GM18526 (cell line): ENCODE measurements around the gene CFAP126.

Experiments used
- POLR2A ChIP-seq: IDR thresholded peaks from 3 replicates; pipeline ENCODE4 v1.6.1; 2011; ENCODE audit not compliant: insufficient read length; ENCODE audit errors: extremely low read depth

CFAP126 gene, protein sequence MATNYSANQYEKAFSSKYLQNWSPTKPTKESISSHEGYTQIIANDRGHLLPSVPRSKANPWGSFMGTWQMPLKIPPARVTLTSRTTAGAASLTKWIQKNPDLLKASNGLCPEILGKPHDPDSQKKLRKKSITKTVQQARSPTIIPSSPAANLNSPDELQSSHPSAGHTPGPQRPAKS

DNA sequence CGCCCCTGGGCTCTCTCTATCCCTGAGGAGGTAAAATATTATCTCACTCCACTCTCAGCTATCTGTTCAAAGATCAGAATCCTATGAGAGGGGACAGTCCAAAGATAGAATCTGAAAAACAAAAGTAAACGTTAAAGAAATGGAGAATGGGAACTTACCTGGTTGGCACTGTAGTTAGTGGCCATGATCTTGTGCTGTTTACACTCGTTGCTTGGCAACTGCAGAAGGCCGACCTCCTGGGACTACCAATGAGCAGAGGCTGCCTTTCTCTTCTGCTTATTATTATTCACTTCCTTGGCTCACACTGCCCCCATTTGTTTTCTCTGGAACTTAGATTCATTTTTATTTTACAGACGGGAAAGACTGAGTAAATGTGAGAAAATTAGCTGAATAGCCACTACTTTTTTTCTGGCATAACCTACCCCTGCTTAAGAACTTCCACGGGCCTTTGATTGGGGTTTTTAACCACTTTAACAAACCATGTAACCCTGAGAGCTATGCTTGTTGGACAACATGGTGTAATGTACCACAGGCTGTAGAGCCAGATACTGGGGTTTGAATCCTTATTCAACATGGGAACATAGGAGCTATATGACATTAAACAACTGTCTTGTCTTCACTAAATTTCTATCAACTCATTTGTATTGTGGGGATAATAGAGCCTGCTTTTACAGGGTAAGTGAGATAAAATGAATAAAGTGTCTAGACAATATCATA, at the start of gene CFAP126:
CFAP126 (minus strand) TSS at position 193 of the 717 bp plus-strand sequence; CDS start at position 185, 8 bp downstream.
- no peak for TF ChIP-seq POLR2A

DNA sequence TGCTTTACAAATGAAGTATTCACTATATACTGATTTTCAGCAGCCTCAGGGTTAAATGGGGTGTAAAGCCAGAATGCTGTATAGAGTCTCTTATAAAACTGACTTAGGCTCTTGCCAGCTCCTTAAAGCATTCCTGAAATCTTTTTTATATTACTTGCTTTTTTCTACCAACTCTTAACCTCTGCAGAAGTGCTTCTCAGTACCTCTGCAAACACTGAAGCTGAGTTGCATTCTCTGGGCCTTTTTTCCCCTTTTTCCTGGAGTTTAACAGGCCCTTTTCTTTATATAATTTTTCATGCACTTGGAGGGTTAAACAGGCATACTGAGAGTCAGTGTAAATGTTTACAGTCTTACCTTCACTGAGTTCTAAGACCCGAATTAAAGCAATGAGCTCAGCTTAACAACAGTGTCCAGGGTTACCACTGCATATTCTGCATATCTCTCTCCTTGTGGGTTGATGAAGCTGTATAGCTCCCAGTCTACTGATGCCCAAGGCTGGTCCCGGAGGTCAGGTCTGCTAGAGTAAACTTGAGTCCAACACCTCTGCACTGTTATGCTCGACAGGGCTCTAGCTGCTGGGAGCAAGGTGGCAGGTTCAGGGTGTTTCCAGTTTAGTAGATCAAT, 40.9 kb upstream of the CFAP126 start:
- TF ChIP-seq POLR2A, result no peak

DNA sequence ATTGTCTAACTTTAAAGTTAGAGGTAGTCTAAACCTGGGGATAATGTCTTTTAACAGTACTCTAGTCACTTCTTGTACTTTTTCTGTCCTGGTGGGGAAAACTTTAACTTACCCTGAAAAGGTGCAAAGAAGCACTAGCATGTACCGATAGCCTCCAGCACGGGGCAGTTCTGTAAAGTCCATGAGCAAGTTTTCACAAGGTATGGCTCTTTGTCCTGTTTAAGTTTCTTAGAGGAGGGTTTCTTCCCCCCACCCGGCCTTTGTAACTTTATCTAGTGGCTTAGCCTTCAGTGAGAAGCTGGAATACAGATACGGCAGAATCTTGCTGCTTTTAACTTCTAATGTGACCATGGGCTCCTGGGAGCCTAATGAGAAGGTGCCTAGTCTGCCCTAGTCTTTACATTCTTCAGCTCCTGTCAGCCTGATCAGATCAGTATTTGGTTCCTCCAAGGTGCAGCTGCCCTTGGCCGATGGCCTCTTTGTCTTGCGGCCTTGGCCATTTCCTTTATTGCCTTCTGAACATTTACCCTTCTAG, 39.8 kb upstream of the CFAP126 start:
- TF ChIP-seq POLR2A, result no peak

DNA sequence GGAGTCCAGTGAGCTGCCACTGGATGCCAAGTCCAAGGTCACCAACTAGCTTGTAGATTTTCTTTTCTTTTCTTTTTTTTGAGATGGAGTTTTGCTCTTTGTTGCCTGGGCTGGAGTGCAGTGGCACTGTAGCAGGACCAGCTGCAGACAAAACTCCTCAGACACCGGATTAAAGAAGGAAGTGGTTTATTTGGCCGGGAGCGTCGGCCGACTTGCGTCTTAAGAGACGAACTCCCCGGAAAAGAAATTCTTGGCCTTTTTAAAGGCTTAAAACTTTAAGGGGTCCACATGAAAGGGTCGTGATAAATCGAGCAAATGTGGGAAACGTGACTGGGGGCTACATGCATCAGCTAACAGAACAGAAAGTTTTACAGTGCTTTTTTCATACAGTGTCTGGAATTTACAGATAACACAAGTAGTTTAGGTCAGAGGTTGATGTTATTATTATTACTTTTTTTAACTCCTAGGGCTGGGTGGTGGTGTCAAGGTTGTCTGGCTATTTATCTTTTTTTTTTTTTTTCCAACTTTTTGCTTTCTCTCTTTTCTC, 36.4 kb upstream of the CFAP126 start:
- no peak for TF ChIP-seq POLR2A

DNA sequence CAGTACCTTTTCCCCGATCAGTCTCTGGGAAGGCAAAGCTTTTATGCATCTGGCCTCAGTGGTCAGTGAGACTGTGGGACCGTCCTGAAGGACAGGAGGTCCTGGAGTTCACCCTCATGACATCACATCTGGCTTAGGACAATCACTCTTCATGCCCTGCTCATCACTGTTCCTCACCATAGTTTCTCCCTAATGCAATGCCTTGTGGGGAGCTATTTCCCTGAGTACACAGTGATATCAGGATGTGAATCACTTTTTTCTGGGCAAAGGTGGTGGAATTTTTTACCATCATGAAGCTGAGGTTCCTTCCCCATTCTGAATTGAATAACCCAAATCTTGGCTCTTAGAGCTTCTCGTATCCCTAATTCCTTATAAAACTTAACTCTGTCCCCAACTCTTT, 34.8 kb upstream of the CFAP126 start:
- no peak for TF ChIP-seq POLR2A

DNA sequence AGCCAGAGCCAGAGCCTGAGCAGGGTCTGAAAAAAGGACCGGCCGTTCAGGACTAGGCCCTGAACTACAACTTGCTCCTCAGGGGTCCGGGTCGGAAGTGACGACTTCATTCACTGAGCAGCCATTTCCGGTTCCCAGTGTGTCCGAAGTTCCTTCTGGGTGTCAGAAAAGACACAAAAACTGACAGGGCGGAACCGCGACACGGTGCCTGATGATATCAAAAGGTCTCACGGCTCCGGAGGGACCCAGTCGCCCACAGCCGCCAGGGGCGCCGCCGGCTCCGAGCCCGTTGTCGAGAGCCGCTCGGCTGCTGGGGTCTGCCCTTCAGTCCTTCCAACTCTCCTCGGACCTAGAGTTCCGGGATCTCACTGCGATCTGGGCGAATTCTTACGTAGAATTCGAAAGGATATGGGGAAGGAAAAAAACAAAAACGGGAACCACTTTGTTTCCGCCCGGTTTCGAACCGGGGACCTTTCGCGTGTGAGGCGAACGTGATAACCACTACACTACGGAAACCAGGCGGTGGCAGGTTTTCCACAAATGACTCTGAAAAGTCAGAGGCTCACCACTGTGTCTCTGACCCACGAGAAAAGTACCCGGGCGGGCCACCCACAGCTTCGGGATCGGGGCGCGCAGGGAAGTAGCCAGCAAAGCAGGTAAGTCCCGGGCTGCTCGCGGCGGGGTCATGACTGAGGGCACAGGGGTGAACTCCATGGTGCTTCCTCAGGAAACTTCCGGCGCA, 31.8 kb upstream of the CFAP126 start:
- peak; percentile 81 for TF ChIP-seq POLR2A

DNA sequence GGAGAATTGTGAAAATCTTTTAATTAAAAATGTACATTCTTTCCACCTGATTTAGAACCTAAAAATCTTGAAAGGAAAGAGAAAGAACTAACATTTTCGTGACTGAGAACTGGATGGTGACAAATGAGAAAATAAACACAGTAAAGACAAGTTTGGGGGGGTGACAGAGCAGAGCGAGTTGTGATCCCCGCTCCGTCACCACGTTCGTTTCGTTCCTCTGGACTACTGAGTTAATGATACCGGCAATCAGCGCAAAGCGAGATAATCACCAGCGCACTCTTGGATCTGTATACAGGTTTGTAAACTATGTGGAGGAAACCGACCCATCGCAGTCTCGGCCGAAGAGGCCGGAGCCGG, 31.2 kb upstream of the CFAP126 start:
- TF ChIP-seq POLR2A, result no peak

DNA sequence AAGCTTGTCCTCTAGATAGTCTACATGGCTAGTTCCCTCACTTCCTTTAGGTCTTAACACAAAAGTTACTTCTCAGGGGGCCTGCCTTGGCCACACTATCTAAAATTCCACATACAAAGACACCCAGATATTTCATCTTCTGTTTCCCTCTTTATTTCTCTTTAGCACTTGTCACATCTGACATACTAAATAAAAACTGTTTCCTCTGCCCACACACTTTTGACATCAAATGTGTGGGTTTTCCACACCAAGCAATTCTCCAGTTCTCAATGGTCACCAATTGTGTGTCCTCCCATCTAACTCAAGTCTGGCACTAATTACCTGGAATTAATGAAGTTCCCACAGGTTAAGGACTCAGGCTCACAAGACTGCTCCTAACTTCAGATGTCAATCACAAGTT, 25.5 kb upstream of the CFAP126 start:
- TF ChIP-seq POLR2A, result no peak

DNA sequence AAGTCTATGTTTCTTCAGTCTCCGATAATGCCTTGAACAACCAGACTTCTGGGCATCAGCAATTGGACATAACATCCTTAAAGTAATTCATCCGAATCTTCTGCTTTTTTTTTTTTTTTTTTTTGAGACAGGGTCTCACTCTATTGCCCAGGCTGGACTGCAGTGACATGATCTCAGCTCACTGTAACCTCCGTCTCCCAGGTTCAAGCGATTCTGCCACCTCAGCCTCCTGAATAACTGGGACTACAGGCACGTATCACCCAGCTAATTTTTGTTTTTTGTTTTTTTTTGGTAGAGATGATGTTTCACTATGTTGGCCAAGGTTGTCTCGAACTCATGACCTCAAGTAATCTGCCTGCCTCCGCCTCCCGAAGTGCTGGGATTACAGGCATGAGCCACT, 23.9 kb upstream of the CFAP126 start:
- no peak for TF ChIP-seq POLR2A

DNA sequence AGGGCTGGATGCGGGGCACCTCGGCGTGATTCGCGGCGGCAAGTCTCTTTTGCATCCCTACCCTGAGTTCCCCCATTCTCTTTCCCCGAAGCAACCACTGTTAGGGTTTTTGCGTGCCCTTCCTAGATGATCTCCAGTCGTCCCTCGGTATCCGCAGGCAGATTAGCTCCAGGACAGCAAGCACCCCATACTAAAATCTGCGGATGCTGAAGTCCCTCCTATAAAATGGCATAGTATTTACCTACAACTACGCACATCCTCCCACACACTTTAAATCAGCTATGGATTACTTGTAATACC, 22.8 kb upstream of the CFAP126 start:
- no peak for TF ChIP-seq POLR2A

DNA sequence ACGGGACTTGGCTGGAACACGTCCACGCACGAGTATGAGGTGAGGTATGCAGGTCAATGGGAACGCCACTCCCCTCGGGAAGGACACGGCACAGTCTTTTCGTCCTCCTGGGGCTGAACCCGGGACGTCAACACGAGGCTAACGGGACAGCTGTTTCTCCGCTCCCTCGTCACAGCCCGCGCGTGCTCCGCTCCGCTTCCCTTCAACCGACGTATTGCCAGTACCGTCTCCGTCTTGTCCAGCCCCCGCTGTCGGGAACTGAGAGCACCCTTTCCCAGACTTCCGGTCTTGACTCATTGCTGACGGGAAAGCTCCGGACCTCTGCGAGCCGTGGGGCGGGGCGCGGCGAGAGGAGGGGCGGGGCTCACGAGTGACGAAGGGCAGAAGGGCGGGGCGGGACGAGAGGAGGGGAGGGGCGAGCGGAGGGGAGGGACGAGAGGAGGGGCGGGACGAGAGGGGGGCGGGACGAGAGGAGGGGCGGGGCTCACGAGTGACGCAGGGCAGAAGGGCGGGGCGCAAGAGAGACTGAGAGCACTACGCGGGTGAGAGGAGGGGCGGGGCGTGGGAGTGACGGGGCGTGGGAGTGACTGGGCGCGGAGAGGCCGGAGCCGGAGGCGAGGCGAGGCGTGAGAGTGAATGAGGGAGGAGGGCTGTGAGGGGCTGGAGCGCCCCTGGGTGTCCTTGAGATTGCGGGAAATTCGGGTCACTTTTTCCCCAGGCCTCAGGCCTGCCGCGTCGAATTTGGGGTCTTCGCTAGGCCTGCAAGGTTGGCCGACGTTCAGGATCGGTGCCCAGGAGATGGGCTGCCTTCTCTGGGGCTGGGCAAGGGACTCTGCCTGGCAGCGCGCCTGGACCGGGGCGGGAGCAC, 22.2 kb upstream of the CFAP126 start:
- TF ChIP-seq POLR2A, result peak; percentile 58

DNA sequence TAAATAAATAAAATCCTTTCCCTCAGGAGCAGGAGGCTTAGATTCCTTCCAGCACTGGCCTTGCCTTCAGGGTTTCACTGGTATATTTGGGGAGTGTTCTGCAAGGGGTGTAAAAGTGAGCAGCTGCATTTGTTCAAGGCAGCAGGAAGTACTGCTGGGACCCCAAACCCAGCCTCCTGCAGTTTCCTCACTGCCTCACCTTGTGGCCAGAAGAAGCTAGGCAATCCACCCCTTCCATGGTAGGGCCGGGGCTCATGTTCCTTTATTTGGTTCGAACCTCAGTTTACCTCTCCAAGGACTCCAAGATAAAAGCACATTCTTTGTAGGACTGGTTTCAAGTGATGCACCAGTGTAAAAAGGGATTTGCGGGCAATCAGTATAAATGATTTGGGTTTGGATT, 21.0 kb upstream of the CFAP126 start:
- no peak for TF ChIP-seq POLR2A

DNA sequence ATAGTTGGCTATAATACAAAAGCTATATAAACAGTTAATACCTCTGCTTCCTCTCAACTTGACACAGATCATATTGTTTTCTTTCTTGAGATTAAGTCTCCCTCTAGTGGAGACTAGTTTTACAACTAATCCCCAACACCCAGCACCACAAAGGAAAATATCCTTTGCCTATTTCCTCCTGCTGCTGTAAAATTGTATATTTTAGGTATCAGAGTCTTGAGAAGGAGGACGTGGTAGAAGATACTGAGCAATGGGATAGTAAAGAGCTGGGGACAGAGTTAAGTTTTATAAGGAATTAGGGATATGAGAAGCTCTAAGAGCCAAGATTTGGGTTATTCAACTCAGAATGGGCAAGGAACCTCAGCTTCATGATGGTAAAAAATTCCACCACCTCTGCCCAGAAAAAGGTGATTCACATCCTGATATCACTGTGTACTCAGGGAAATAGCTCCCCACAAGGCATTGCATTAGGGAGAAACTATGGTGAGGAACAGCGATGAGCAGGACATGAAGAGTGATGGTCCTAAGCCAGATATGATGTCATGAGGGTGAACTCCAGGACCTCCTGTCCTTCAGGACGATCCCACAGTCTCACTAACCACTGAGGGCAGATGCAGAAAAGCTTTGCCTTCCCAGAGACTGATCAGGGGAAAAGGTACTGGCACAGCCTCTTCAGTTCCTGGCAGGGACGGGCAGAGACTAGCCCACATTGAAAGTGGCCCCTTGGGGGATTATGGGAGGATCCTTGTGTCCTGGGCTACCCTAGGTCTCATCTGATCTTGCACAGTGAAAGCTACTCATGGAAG, 14.7 kb upstream of the CFAP126 start:
- no peak for TF ChIP-seq POLR2A

DNA sequence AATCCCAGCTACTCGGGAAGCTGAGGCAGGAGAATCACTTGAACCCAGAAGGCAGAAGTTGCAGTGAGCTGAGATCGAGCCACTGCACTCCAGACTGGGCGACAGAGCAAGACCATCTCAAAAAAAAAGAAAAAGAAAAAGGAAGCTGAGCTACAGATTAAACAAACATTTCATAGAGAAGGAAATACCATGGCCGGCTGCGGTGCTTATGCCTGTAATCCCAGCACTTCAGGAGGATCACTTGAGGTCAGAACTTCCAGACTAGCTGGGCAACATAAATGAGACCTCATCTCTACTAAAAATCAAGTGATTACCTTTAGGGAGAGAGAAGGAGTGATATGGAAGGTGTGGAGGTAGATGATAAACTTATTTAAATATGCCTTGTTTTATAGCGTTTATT, 14.0 kb upstream of the CFAP126 start:
- no peak for TF ChIP-seq POLR2A

DNA sequence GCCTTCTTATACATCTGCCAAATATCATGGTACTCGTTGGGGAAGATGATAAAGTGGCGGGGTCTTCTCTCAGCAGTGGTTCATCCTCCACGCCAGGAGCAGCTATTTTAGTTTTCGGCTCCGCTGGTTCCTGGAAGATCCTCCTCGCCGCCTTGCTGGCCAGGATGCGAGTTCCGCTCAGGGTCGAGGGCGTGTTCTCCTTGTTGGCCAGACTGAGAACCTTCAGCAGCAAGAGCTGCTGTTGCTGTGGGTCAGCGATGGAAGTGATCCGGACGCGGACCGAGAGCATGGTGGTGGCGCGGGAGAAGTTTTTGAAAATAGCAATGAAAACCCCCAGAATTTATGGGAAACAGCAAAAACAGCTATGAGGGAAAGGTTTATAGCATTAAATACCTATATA, 11.4 kb upstream of the CFAP126 start:
- TF ChIP-seq POLR2A, result peak; percentile 37
